Endodermal cell (in vitro differentiated cells): ENCODE measurements around the gene NIM1K. TPM values are rescaled to one million over a fixed set of nuclear protein-coding genes. Genes with fewer than 3 reads are reported as not detected.

Experiments used
- DNase-seq: peaks from one replicate; pipeline ENCODE4 v3.0.0-alpha.2; 2017
- H3K27ac ChIP-seq: 2 replicates; pipeline ENCODE4 v1.5.1; 2013; ENCODE audit warnings: mild to moderate bottlenecking, low read depth, low read length, moderate library complexity
- H3K27me3 ChIP-seq: 2 replicates; pipeline ENCODE4 v1.6.1; 2013; ENCODE audit warnings: mild to moderate bottlenecking, low read length, moderate library complexity; ENCODE audit not compliant: insufficient read depth, control insufficient read depth, poor library complexity, severe bottlenecking
- H3K36me3 ChIP-seq: 2 replicates; pipeline ENCODE4 v1.7.0; 2013; ENCODE audit warnings: mild to moderate bottlenecking, low read length, moderate library complexity; ENCODE audit not compliant: control insufficient read depth, insufficient read depth
- H3K4me1 ChIP-seq: one replicate; pipeline ENCODE4 v1.7.0; 2013; ENCODE audit warnings: low read length; ENCODE audit not compliant: control insufficient read depth, insufficient read depth
- H3K4me3 ChIP-seq: 2 replicates; pipeline ENCODE4 v1.5.1; 2013; ENCODE audit warnings: mild to moderate bottlenecking, low read length, moderate library complexity
- H3K9ac ChIP-seq: 2 replicates; pipeline ENCODE4 v1.6.1; 2013; ENCODE audit warnings: mild to moderate bottlenecking, low read length, moderate library complexity; ENCODE audit not compliant: poor library complexity, severe bottlenecking; ENCODE audit errors: extremely low read depth
- H3K9me3 ChIP-seq: 2 replicates; pipeline ENCODE4 v1.6.1; 2013; ENCODE audit warnings: mild to moderate bottlenecking, low read length, moderate library complexity; ENCODE audit not compliant: control insufficient read depth
- H3K27ac Mint-ChIP-seq: 2 replicates; pipeline ENCODE4 v1.8.0; 2020; ENCODE audit warnings: mixed read lengths
- H3K27me3 Mint-ChIP-seq: 2 replicates; pipeline ENCODE4 v1.8.0; 2021; ENCODE audit warnings: mild to moderate bottlenecking, mixed read lengths; ENCODE audit not compliant: insufficient read depth
- H3K36me3 Mint-ChIP-seq: 2 replicates; pipeline ENCODE4 v1.8.0; 2020; ENCODE audit warnings: low read depth, mixed read lengths
- H3K4me1 Mint-ChIP-seq: 2 replicates; pipeline ENCODE4 v1.8.0; 2020; ENCODE audit warnings: mixed read lengths
- H3K4me3 Mint-ChIP-seq: 2 replicates; pipeline ENCODE4 v1.8.0; 2020; ENCODE audit warnings: mild to moderate bottlenecking, moderate library complexity, mixed read lengths
- H3K9me3 Mint-ChIP-seq: 2 replicates; pipeline ENCODE4 v1.8.0; 2020; ENCODE audit warnings: mild to moderate bottlenecking, mixed read lengths
- WGBS, 2 experiments: methylation state at CpG; one replicate each; pipeline versions ENCODE4 v1.1.5 to v1.1.7; 2013; ENCODE audit warnings: missing lambda C conversion rate in 2 of 2, mixed read lengths in 1 of 2; ENCODE audit not compliant: insufficient coverage in 1 of 2, insufficient read length in 1 of 2; 5-methylcytosine and 5-hydroxymethylcytosine counted together
- total RNA-seq, 2 donors: library from RNA; stranded (reverse); fragmentation: NEBNext Ultra II Directional in 1 of 2; extraction: Animal tissue kit (Norgen Biotek cat#: 25700) in 1 of 2; gene quantifications; 2 replicates in 1 of 2; 3 replicates in 1 of 2; pipeline ENCODE4 v1.2.1, GENCODE V29; 2021
- TF ChIP-seq, protein P1 (sequence below): fragments of 200-600 bp; sonication (generic); conservative IDR thresholded peaks from 2 replicates; pipeline ENCODE4 v1.5.0; 2021; ENCODE audit warnings: antibody characterized with exemption, mild to moderate bottlenecking

Gene NIM1K
- total RNA-seq, 2 donors from 2014 or later = not detected

GRCh38 chr5:43233946-43234345 lies 41.9 kb downstream of the NIM1K start:
- H3K27ac ChIP-seq = no peak overlapping the region
- H3K27me3 ChIP-seq = no peaks in the 10 kb centered on the region
- WGBS, 2 experiments = 81% methylated on average over 2 of the region's 3 CpGs; no CpG with 5 or more reads in 1 of the 2 experiments
- H3K27ac Mint-ChIP-seq = no peak overlapping the region
- H3K9me3 Mint-ChIP-seq = no peaks in the 10 kb centered on the region
- H3K4me3 ChIP-seq = no peak overlapping the region
- no peak overlapping the region for H3K4me3 Mint-ChIP-seq
- no peaks in the 10 kb centered on the region for H3K4me1 ChIP-seq
- no peaks in the 10 kb centered on the region for H3K27me3 Mint-ChIP-seq
- TF ChIP-seq, protein P1, sequence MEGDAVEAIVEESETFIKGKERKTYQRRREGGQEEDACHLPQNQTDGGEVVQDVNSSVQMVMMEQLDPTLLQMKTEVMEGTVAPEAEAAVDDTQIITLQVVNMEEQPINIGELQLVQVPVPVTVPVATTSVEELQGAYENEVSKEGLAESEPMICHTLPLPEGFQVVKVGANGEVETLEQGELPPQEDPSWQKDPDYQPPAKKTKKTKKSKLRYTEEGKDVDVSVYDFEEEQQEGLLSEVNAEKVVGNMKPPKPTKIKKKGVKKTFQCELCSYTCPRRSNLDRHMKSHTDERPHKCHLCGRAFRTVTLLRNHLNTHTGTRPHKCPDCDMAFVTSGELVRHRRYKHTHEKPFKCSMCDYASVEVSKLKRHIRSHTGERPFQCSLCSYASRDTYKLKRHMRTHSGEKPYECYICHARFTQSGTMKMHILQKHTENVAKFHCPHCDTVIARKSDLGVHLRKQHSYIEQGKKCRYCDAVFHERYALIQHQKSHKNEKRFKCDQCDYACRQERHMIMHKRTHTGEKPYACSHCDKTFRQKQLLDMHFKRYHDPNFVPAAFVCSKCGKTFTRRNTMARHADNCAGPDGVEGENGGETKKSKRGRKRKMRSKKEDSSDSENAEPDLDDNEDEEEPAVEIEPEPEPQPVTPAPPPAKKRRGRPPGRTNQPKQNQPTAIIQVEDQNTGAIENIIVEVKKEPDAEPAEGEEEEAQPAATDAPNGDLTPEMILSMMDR = no peak
- H3K36me3 Mint-ChIP-seq = no peaks in the 10 kb centered on the region
- no peaks in the 10 kb centered on the region for H3K4me1 Mint-ChIP-seq
- no peak for DNase-seq
- no peaks in the 10 kb centered on the region for H3K9me3 ChIP-seq
- no peaks in the 10 kb centered on the region for H3K36me3 ChIP-seq
- H3K9ac ChIP-seq = no peak overlapping the region

GRCh38 chr5:43236653-43237355 lies 44.8 kb downstream of the NIM1K start:
- no peak overlapping the region for H3K27ac ChIP-seq
- Mint-ChIP-seq H3K9me3 (no peaks in the 10 kb centered on the region), H3K27ac (no peak overlapping the region), H3K27me3 (no peaks in the 10 kb centered on the region), H3K4me1 (no peaks in the 10 kb centered on the region), H3K36me3 (no peaks in the 10 kb centered on the region), H3K4me3 (no peak overlapping the region)
- H3K36me3 ChIP-seq = no peaks in the 10 kb centered on the region
- no peak overlapping the region for H3K9ac ChIP-seq
- H3K27me3 ChIP-seq = no peaks in the 10 kb centered on the region
- TF ChIP-seq, protein P1 = no peak
- H3K4me3 ChIP-seq = no peak overlapping the region
- 84 to 90% methylated on average over 5 of the region's 5 CpGs for WGBS, 2 experiments
- no peaks in the 10 kb centered on the region for H3K9me3 ChIP-seq
- DNase-seq = no peak
- H3K4me1 ChIP-seq = no peaks in the 10 kb centered on the region

DNA sequence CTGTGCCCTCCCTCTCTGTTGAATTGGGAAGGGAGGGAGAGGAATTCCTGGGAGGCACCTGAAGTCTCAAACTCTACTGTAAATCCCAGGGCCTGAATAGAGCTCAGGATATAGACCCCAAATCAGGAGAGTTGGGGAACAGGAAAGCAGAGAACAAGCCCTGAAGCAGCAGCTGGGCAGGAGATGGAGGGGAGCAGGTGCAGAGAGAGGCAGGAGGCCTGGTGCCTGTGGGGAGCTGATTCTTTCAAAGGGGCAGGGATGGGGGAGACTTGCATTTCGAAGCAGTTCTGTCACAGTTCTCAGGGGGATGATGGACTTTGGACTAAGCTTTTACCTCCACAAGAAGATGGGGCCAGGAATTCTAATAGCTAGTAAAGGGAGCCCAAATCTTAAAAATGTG lies 50.2 kb downstream of the NIM1K start:
- no peak overlapping the region for H3K27ac ChIP-seq
- DNase-seq = no peak
- Mint-ChIP-seq H3K4me3 (no peak overlapping the region), H3K36me3 (no peaks in the 10 kb centered on the region), H3K27me3 (no peaks in the 10 kb centered on the region), H3K27ac (no peak overlapping the region), H3K9me3 (no peaks in the 10 kb centered on the region), H3K4me1 (no peaks in the 10 kb centered on the region)
- 71 to 88% methylated on average over 1 of the region's 1 CpG for WGBS, 2 experiments
- TF ChIP-seq, protein P1 = no peak
- no peak overlapping the region for H3K4me3 ChIP-seq
- no peaks in the 10 kb centered on the region for H3K9me3 ChIP-seq
- no peaks in the 10 kb centered on the region for H3K27me3 ChIP-seq
- H3K4me1 ChIP-seq = peaks cover 4% of the 10 kb centered on the region
- no peak overlapping the region for H3K9ac ChIP-seq
- no peaks in the 10 kb centered on the region for H3K36me3 ChIP-seq
